ENCODE results near the gene MT1M.

The MT1M gene

DNA sequence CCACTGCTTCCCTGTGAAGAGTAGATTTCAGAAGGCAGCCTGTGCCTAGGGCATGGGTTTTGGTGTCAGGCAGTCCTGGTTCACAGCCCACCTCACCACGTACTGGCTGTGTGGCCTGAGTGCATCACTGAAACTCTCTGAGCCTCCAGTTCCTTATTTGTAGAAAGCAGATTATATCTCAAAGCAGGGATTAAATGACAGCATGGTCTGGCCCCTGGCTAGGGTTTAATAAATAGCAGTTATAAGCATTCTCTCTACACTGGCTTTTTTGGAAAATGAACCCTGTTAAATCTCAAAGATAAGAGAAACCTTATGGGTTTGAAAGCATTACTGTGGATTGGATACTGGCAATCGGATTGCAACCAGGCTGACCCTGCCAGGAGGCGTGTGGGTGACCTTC lies 2.9 kb upstream of the MT1M start:
- DNase-seq: no peak

DNA sequence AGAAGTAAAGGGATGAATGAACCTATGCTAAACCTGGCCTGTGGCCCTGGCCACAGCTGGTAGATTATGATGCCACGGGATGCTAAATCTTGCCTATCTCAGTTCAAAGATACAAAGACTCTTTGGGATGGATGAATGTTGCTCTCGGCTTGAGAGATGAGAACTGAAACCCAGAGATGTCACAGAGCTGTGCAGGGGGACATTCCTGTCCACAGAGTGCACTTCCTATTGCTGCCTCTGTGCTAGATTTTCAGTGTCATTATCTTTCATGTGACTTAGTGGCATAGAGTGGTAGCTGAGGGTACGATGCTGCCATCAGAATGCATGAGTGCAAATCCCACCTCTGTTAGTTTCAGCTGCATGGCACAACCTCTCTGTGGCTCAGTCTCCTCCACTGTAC lies 2.3 kb upstream of the MT1M start:
- no peak for DNase-seq

DNA sequence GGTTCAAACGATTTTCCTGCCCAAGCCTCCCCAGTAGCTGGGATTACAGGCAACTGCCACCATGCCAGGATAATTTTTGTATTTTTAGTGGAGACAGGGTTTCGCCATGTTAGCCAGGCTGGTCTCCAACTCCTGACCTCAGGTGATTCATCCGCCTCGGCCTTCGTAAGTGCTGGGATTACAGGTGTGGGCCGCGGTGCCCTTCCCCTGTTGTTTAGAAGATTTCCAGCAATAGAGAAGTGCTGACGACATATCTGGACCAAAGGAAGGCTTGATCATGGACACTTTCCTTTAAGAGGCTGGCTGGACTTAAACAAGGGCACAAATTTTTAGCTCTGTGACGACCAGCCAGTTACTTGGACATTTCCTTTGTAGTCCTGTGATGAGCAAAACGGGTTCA lies 1.3 kb upstream of the MT1M start:
- DNase-seq: no peak

DNA sequence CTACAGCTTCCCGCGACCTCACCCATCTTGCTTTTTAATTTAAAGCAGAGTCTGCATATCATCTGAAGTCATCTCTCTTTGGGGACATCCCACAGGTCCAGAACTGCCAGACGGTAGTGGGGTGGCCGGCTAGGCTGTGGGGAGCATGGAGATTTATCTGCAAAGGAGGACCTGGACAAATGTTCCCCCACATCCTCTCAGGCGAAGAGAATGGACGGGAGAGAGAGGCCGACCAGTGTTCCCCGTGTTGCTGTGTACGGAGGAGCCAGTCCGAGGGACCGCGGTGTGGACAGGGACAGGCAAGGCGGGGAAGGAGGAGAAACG lies 665 bp upstream of the MT1M start:
- no peak for DNase-seq

DNA sequence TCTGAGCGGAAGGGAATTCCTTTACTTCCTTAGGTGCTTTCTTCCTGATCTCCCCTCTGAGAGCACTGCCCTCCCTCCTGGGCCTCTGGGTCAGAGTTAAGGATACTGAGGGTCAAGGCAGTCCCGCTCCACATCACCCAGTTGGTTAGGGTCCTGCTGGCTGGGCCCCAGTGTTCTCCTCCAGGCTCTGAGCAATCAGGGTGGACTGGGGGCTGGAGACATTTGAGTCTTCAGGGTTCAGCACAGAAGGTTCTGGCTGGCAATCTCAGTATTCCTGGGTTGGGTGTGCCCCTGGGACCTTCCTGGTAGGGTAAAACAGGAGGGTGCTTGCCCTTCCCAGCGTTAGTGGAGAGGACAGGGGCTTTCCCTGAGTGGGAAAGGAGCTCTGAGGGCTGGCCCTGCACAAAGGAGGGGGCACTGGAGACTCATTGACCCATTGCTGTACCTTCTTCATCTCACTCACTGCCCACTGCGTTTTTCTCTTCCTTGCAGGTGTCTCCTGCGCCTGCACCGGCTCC lies 448 bp downstream of the MT1M start:
- DNase-seq: no peak

DNA sequence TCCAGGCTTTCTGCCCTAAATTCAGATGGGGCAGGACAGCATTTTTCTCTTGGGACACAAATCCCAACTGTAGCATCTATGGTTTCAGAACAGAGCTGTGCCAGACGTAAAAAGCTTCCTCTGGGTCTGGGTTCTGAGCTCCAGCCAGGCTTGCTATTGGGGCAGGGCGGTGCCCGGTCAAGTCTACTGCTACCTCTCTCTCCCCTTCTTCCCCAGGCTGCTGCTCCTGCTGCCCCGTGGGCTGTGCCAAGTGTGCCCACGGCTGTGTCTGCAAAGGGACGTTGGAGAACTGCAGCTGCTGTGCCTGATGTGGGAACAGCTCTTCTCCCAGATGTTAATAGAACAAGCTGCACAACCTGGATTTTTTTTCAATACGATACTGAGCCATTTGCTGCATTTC lies 1.1 kb downstream of the MT1M start:
- DNase-seq: no peak

DNA sequence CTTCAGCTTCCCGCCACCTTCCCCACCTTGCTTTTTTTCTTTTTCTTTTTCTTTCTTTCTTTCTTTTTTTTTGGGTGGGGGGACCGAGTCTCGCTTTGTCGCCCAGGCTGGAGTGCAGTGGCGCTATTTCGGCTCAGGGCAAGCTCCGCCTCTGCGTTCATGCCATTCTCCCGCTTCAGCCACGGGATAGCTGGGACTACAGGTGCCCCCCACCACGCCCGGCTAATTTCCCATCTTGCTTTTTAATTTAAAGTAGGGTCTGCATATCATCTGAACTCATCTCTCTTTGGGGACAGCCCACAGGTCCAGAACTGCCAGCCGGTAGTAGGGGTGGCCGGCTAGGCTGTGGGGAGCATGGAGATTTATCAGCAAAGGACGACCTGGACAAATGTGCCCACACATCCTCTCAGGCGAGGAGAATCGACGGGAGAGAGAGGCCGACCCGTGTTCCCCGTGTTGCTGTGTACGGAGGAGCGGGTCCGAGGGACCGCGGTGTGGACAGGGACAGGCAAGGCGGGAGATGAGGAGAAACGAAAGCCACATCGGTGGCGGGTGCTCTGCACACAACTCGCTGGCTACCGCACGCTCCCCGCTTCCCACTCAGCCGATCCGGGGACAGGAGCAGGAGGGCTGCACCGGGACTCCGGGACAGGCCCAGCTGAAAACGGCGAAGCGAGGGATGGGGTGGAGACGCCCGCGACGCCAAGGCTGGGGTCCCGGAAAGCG lies 2.4 kb downstream of the MT1M start:
- DNase-seq: no peak

DNA sequence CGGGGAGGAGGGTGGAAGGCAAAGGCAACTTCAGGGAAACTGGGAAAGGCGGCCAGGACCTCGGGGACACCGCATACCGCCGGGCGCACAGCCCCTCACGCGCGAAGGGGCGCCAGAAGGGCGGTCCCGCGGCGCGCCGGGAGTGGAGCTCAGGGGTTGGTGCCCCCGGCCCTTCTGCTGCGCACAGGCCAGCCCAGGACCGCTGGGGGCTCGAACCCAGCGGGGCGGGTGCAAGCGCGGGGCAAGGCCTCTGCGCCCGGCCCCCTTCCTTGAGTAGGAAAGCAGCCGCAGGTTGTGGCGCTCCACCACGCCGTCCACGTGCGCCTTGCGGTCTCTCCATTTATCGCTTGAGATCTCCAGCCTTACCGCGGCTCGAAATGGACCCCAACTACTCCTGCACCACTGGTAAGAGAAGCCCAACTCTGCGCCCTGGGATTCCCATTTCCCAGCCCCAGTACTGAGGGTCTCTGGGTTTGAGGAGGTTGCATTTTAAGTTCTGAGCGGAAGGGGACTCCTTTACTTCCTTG lies 3.0 kb downstream of the MT1M start:
- DNase-seq: no peak

DNA sequence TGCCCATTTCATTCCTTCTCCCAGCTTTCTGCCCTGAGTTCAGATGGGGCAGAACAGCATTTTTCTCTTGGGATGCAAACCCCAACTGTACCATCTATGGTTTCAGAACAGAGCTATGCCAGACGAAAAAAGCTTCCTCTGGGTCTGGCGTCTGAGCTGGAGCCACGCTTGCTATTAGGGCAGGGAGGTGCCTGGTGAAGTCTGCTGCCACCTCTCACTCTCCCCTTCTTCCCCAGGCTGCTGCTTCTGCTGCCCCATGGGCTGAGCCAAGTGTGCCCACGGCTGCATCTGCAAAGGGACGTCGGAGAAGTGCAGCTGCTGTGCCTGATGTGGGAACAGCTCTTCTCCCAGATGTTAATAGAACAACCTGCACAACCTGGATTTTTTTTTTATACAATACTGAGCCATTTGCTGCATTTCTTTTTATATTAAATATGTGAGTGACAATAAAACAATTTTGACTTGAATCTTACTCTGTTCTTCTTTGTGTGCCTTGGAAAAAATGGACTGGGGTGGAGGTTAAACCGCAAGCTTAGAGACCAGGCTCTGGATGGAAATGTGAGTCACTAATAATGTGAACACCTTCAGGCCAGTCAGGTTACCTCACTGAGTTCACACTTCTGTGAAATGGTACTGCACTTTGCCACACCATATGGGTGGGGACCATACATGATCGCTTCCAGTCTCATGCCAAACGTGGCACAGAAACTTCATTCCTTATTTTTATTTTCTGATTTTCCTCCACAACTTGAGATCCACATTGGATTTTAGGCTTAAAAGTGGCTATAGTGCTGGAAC lies 4.4 kb downstream of the MT1M start:
- no peak for DNase-seq

DNA sequence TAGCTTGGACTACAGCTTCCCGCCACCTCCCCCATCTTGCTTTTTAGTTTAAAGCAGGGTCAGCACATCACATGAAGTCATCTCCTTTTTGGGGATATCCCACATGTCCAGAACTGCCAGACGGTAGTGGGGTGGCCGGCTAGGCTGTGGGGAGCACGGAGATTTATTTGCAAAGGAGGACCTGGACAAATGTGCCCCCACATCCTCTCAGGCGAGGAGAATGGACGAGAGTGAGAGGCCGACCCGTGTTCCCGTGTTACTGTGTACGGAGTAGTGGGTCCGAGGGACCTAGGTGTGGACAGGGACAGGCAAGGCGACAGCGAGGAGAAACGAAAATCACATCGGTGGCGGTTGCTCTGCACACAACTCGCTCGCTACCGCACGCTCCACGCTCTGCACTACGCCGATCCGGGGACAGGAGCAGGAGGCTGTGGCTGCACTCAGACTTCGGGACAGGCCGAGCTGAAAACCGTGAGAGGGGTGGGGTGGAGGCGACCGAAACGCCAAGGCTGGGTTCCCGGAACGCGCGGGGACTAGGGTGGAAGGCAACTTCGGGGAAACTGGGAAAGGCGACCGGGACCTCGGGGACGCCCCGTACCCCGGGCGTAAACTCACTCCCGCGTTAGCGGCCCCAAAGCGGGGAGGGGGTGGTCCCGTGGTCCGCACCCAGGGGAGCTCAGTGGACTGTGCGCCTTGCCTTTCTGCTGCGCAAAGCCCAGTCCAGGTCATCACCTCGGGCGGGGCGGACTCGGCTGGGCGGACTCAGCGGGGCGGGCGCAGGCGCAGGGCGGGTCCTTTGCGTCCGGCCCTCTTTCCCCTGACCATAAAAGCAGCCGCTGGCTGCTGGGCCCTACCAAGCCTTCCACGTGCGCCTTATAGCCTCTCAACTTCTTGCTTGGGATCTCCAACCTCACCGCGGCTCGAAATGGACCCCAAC lies 5.6 kb downstream of the MT1M start, which contains the start of gene MT1A:
MT1A (plus strand) TSS at position 853 of the 937 bp plus-strand sequence; CDS start at position 926, 73 bp downstream.
- DNase-seq: no peak

DNA sequence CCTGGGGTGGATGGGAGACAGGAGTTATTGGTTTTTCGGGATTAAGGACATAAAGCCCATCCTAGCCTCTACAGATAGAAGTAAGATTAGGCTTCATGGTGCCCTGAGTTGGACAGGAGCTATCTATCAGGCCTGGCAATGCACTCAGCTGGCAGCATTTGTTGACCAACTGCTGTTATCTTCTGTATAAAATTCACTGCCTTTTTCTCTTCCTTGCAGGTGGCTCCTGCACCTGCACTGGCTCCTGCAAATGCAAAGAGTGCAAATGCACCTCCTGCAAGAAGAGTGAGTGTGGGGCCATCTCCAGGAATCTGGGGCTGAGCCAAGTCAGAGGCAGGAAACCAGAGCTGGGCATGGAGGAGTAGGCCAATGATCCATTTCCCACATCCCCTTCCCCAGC lies 6.6 kb downstream of the MT1M start:
- no peak for DNase-seq

DNA sequence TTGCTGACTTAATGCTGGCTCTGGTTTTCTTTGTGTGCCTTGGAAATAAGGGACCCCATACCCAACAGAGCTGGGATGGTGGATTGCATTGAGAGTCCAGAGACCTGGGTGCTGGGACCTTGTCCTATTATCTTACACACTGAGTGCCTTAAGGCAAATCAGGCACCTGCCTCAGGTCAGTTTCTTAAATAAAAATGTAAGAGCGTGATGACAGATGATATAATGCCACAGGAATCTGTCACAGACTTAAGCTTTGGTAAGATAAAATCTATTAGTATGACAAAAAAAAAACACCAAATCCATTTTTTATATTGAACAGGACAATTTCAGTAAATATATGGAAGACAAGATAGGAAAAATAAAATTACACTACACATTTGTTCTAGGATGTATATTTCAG lies 7.6 kb downstream of the MT1M start:
- DNase-seq: no peak

DNA sequence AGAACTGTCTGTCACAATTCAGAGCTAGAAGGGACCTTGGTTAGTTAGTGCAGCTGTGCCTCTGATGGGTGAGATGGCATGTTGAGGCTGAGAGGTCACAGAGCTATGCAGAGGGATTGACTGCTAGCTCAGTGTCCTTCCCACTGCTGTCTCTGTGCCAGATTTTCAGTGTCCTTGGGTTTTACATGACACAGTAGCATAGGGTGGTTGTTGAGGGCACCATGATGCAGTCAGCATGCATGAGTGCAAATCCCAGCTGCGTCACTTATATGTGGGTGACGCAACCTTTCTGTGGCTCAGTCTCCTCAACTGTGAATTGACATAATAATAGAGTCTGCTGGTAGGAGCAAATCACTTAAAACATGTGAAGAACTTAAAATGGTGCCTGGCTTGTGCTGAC lies 8.7 kb downstream of the MT1M start:
- DNase-seq: no peak

DNA sequence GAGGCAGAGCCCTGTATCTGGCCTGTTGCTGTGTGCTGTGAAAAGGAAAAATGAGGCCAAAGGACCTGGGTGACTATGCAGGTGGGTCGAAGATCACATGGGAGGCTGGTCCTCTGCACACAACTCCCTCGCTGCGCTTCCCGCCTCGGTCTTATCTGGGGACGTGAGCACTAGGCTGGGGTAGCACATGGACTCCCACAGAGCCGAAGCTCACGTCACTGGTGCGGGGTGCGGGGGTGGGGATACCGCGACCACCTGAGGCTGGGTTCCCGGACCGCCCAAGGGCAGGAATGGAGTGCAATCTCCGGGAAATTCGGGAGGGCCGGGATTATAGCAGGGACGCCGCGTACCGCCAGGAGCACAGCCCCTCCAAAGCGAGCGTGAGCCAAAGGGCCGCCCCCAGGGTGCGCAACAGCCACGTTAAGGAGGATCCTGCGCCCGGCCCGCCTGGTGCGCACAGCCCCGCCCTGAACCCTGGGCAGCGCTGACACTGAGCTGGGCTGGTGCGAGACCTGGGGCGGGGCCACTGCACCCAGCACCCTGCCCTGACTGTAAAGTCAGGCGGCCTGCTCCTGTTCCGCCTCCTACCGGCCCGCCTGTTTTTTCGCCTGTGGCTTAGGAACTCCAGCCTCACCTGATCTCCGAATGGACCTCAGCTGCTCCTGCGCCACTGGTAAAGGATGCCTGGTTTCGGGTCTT lies 10.8 kb downstream of the MT1M start:
- DNase-seq: peak; percentile 64

DNA sequence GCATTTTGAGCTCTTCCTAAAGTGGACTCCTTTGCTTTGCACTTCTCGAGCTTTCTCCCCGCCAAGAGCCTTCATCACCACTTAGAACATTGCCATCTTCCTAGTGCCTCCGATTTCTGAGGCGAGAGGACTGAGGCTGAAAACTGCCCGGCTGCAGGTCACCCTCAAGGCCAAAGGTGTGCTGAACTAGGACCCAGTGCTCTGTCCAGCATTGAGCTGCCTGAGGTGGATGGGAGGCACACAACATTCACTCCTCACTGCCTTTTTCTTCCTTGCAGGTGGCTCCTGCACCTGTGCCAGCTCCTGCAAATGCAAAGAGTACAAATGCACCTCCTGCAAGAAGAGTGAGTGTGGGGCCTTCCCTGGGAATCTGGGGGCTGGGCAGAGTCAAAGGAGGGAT lies 11.4 kb downstream of the MT1M start:
- DNase-seq: no peak

DNA sequence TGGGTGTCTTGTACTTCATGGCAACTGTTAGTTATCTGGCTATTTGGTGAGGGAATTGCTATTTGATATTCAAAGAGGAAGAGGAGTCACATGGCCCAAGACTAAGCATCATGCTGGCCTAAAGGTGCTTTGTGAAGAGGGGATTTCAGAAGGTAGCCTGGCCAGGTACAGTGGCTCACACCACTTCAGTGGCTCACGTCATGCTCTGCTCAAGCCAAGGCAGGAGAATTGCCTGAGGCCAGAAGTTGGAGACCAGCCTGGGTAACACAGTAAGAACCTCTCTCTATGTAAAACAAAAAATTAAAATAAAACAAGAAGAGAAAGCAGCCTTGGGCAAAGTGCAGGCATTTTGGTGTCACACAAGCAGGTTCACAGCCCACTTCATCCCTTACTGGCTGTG lies 12.9 kb downstream of the MT1M start:
- DNase-seq: no peak

DNA sequence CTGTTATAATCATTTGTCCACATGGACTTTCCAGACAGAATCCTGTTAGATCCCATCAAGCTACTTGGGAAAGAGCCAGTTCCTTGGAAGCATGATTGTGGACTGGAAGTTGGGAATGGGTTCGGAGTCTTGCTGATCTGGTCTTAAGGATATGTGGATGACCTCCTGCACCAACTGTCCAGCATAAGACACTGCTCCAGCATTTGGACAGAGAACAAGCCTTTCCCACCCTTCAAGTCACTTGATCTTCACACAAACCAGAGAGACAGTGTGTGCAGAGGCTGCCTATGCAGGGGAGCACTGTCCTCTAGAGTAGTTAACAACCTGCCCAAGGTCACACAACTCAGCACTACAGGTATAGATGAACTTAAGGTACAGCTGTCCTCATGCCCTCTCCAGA lies 13.4 kb downstream of the MT1M start:
- DNase-seq: no peak

DNA sequence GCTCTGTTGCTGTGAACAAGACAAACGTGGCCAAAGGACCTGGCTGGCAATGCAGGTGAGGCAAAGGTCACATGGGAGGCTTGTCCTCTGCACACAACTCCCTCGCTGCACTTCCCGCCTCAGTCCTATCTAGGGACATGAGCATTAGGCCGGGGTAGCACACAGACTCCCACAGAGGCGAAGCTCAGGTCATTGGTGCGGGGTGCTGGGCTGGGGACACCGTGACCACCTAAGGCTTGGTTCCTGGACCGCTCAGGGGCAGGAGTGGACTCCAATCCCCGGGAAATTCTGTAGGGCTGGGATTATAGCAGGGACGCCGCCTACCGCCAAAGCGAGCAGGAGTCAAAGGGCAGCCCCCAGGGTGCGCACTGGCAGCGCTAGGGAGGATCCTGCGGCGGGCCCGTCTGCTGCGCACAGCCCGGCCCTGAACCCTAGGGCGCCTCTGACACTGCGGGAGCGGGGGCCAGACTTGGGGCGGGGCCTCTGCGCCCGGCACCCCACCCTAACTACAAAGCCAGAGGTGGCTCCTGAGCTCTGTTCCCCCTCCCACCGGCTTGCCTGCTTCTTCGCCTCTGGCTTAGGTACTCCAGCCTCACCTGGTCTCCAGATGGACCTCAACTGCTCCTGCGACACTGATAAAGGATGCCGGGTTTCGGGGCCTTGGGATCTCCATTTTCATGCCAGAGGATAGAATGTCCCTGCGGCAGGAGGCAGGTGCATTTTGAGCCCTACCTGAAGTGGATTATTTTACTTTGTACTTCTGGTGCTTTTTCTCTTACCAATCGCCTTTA lies 15.4 kb downstream of the MT1M start:
- DNase-seq: no peak

DNA sequence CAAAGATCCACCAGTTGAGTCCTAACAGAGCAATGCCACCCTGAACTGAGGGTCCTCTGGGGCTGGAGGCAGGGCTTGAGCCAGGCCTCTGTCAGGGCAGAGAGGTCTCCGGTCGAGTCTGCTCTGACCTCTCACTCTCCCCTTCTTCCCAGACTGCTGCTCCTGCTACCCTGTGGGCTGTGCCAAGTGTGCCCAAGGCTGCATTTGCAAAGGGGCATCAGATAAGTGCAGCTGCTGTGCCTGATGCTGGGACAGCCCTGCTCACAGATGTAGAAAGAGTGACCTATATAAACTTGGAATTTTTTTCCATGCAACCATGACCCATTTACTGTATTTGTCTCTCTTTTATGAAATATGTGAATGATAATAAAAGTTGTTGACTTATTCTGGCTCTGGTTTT lies 16.8 kb downstream of the MT1M start:
- DNase-seq: no peak

DNA sequence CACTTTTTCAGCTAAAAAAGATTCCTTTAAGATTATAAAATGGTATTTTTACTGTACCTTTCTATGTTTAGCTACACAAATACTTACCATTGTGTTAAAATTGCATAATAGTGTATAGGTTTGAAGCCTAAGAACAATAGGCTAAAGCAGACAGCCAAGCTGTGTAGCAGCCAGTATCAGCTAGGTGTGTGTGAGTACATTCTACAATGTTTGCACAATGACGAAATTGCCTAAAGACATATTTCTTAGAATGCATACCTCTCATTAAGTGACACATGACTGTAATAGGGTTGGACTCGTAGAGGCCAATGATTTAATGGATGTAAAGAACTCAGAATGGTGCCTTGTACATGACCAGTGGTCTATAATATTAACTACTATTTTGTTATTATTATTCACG lies 17.4 kb downstream of the MT1M start:
- no peak for DNase-seq

DNA sequence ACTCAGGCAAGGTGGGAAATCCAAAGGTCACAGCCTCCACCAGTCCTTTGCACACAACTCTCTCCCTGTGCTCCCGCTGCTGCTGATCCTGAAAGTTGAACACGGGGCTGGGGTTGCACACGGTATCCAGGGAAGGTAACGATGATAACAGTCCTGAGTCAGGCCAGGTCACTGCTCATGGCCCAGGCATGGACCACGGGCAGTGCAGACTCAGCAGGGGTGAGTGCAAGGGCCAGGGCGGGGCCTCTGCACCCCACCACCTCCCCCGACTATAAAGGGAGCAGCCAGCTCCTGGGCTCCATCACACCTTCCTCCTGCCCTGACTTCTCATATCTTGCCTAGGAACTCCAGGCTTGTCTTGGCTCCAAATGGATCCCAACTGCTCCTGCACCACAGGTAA lies 19.1 kb downstream of the MT1M start, which contains the start of gene MT1B:
MT1B (plus strand) TSS at position 301 of the 400 bp plus-strand sequence; CDS start at position 369, 68 bp downstream.
- DNase-seq: no peak

Data from central memory CD4-positive, alpha-beta T cell (primary cell).